ACC112 (cell line): ENCODE measurements around the gene GALNTL6.

Experiments
- H2AFZ ChIP-seq: fragments of 200-600 bp; sonication (generic); one replicate; pipeline ENCODE4 v1.6.0; 2017; ENCODE audit warnings: antibody characterized with exemption, low read length; ENCODE audit not compliant: unreplicated experiment
- H3K27ac ChIP-seq: fragments of 200-600 bp; sonication (generic); 2 replicates; pipeline ENCODE4 v1.5.1; 2014; ENCODE audit warnings: low read depth, mild to moderate bottlenecking, antibody characterized with exemption, low read length, moderate library complexity
- H3K27me3 ChIP-seq: fragments of 200-600 bp; sonication (generic); 2 replicates; pipeline ENCODE4 v1.6.1; 2014; ENCODE audit warnings: mild to moderate bottlenecking, antibody characterized with exemption, low read length, moderate library complexity, mixed read lengths; ENCODE audit not compliant: insufficient read depth
- H3K36me3 ChIP-seq: fragments of 200-600 bp; sonication (generic); 2 replicates; pipeline ENCODE4 v1.6.1; 2016; ENCODE audit warnings: mild to moderate bottlenecking, antibody characterized with exemption, low read length, moderate library complexity, mixed read lengths; ENCODE audit not compliant: insufficient read depth
- H3K4me1 ChIP-seq: fragments of 200-600 bp; sonication (generic); one replicate; pipeline ENCODE4 v1.6.1; 2016; ENCODE audit warnings: low read length, mixed read lengths; ENCODE audit not compliant: insufficient read depth, unreplicated experiment, control insufficient read depth
- H3K4me3 ChIP-seq: fragments of 200-600 bp; sonication (generic); 2 replicates; pipeline ENCODE4 v1.5.1; 2014; ENCODE audit warnings: mild to moderate bottlenecking, low read depth, low read length
- H3K79me2 ChIP-seq: fragments of 200-600 bp; sonication (generic); one replicate; pipeline ENCODE4 v1.6.0; 2016; ENCODE audit warnings: low read length; ENCODE audit not compliant: control insufficient read depth, unreplicated experiment, insufficient read depth

GALNTL6 gene

GRCh38 chr4:173052439-173052838 is 1239.2 kb downstream of the GALNTL6 start:
- Histone ChIP-seq H3K4me1 (peaks cover 3% of the 10 kb centered on the region), H3K36me3 (no peaks in the 10 kb centered on the region), H3K4me3 (peak overlapping the region; percentile 63), H3K27me3 (no peaks in the 10 kb centered on the region), H2AFZ (peak overlapping the region; percentile 58), H3K79me2 (no peaks in the 10 kb centered on the region), H3K27ac (no peak overlapping the region)

- H3K36me3 ChIP-seq, result no peaks in the 10 kb centered on the region
- H3K4me3 ChIP-seq, result no peak overlapping the region
- H3K27me3 ChIP-seq, result no peaks in the 10 kb centered on the region
- peaks cover 11% of the 10 kb centered on the region for H3K4me1 ChIP-seq
- no peak overlapping the region for H2AFZ ChIP-seq
- H3K27ac ChIP-seq, result no peak overlapping the region
- no peaks in the 10 kb centered on the region for H3K79me2 ChIP-seq
Observed at GRCh38 chr4:173056271-173056670, 1243.1 kb downstream of the GALNTL6 start.

DNA sequence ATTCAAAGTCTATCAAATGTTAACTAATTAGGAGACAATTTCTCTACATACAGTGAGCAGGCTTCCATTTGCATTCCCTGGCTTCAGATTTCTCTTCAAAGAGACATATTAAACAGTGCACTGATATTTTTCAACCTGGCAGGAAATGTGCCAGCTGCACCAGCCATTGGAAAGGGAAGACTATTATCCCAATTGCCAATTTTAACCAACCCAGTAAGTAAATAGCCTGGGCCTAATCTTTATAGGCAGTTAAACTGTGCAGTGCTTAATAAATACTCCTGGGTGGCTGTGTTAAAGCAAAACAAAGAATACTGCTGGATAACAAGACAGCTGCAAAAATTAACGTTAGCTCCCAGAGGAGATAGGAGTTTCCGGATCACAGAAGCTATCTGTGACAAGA is 1243.5 kb downstream of the GALNTL6 start:
- Histone ChIP-seq H3K4me1 (peaks cover 11% of the 10 kb centered on the region), H2AFZ (no peak overlapping the region), H3K36me3 (no peaks in the 10 kb centered on the region), H3K27ac (no peak overlapping the region), H3K27me3 (no peaks in the 10 kb centered on the region), H3K79me2 (no peaks in the 10 kb centered on the region), H3K4me3 (no peak overlapping the region)

DNA sequence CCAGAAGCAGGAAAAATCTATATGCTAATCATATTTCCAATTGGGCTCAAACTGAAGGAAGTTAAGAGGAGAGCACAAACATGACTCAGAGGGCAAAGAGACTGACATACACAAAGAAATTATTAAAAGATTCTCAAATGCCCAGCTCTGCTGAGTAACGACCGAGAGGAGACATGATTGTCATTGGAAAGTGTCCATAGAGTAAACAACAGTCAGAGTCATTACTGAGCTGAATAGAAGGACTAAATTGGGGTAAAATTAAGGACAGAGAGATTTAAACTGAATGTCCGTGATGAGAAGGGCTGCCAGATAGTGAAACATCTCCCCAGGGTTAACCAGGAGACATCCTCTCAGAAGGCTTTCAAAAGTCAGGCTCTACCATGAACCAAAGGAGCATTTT is 1244.2 kb downstream of the GALNTL6 start:
- peak overlapping the region; percentile 3 for H3K27ac ChIP-seq
- no peaks in the 10 kb centered on the region for H3K27me3 ChIP-seq
- H2AFZ ChIP-seq, result peak overlapping the region; percentile 4
- no peaks in the 10 kb centered on the region for H3K79me2 ChIP-seq
- H3K4me1 ChIP-seq, result peaks cover 11% of the 10 kb centered on the region
- no peaks in the 10 kb centered on the region for H3K36me3 ChIP-seq
- peak overlapping the region; percentile 16; the same call in 1 of the 2 replicates for H3K4me3 ChIP-seq

- H3K4me1 ChIP-seq, result peaks cover 11% of the 10 kb centered on the region
- peak overlapping the region; percentile 4 for H2AFZ ChIP-seq
- H3K4me3 ChIP-seq, result peak overlapping the region; percentile 16; the same call in 1 of the 2 replicates
- H3K79me2 ChIP-seq, result no peaks in the 10 kb centered on the region
- H3K36me3 ChIP-seq, result no peaks in the 10 kb centered on the region
- H3K27ac ChIP-seq, result peak overlapping the region; percentile 3; the same call in 1 of the 2 replicates
- no peaks in the 10 kb centered on the region for H3K27me3 ChIP-seq
Observed at GRCh38 chr4:173057901-173058300, 1244.7 kb downstream of the GALNTL6 start.

DNA sequence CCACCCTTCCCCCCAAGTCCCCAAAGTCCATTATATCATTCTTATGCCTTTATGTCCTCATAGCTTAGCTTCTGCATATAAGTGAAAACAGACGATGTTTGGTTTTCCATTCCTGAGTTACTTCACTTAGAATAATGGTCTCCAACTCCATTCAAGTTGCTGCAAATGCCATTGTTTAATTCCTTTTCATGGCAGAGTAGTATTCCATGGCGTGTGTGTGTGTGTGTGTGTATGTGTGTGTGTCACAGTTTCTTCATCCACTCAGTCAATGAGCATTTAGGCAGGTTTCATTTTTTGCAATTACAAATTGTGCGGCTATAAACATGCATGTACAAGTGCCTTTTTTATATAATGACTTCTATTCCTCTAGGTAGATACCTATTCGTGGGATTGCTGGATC is 1248.0 kb downstream of the GALNTL6 start:
- no peaks in the 10 kb centered on the region for H3K79me2 ChIP-seq
- H3K36me3 ChIP-seq, result no peaks in the 10 kb centered on the region
- no peak overlapping the region for H3K4me3 ChIP-seq
- no peak overlapping the region for H2AFZ ChIP-seq
- H3K4me1 ChIP-seq, result peaks cover 11% of the 10 kb centered on the region
- H3K27ac ChIP-seq, result no peak overlapping the region
- peaks cover 3% of the 10 kb centered on the region; the same call in 1 of the 2 replicates for H3K27me3 ChIP-seq

- Histone ChIP-seq H3K27me3 (no peaks in the 10 kb centered on the region), H3K27ac (no peak overlapping the region), H3K79me2 (no peaks in the 10 kb centered on the region), H2AFZ (no peak overlapping the region), H3K36me3 (no peaks in the 10 kb centered on the region), H3K4me1 (peaks cover 4% of the 10 kb centered on the region), H3K4me3 (no peak overlapping the region)
Observed at GRCh38 chr4:173073939-173074500, 1260.8 kb downstream of the GALNTL6 start.

DNA sequence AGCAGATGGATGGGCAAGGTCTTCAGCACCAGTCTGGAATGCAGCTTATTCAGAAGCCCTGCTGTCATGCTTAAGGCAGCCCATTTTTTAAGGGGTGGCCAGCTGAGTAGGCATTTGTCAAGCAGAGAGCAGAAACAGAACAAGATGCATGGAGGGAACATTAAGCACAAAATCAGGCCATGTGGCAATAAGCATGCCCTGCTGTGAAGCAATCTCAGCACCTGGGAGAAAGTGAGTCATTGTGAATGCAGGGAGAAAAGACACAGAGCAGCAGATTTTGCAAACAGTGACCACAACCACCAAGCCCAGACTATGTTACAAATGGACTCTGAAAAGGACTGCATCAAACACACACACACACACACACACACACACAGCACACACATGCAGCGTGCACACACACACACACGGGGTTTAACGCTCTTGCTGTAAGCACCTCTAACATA is 1261.3 kb downstream of the GALNTL6 start:
- Histone ChIP-seq H3K36me3 (no peaks in the 10 kb centered on the region), H2AFZ (no peak overlapping the region), H3K27me3 (no peaks in the 10 kb centered on the region), H3K79me2 (no peaks in the 10 kb centered on the region), H3K27ac (no peak overlapping the region), H3K4me3 (no peak overlapping the region), H3K4me1 (peaks cover 4% of the 10 kb centered on the region)

DNA sequence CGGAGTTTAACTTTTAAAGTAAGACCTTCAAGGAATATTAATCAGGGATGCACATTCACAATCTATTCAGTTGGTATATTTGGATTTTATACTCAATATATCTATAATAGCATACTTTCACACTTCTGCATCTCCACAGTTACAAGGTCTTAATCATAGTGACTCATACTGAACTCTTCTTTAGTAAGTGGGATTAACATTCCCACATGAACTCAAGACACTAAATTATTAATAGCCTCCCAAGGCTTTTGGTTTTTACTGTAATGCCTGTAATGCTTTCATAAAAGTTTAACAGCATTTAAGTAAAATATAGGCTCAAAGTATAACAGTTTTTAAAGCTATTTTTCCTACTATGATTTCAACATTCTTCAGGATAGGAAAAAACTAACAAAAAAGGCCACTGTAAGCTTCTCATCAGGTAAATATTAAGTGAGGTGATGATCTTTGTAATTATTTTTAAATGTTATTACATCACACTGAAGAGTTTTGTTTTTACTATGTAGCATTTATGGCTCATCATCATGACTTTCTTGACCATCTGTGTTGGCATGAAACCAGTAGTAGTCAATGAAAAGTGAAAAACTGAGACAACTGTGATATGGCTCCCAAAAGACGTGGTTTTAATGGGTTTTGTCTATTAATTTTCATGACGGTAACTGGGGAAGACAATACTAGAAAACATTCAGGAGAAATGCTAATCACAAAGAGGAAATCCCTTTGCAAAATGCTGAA is 1263.9 kb downstream of the GALNTL6 start:
- Histone ChIP-seq H2AFZ (no peak overlapping the region), H3K36me3 (no peaks in the 10 kb centered on the region), H3K4me3 (no peak overlapping the region), H3K4me1 (peaks cover 4% of the 10 kb centered on the region), H3K27ac (no peak overlapping the region), H3K79me2 (no peaks in the 10 kb centered on the region), H3K27me3 (no peaks in the 10 kb centered on the region; the same call in 1 of the 2 replicates)

GRCh38 chr4:173088144-173088543 is 1274.9 kb downstream of the GALNTL6 start:
- no peaks in the 10 kb centered on the region for H3K79me2 ChIP-seq
- H3K27ac ChIP-seq, result no peak overlapping the region
- H3K4me3 ChIP-seq, result no peak overlapping the region
- H3K4me1 ChIP-seq, result no peaks in the 10 kb centered on the region
- no peak overlapping the region for H2AFZ ChIP-seq
- no peaks in the 10 kb centered on the region for H3K36me3 ChIP-seq
- peaks cover 9% of the 10 kb centered on the region for H3K27me3 ChIP-seq
